Esophagus squamous epithelium (tissue), 5 donors: Measurements from ENCODE around the gene WDR1. TPM values are rescaled to one million over a fixed set of nuclear protein-coding genes. Genes with fewer than 3 reads are reported as not detected.

Experiments used
- DNase-seq: peaks from one replicate; lab custom pipeline; 2025; lab: John Stamatoyannopoulos, UW
- H3K27ac ChIP-seq, 4 donors: fragments of 200-600 bp; sonication (generic); one replicate each; pipeline ENCODE4 v1.5.1; 2016 to 2019; ENCODE audit warnings: mild to moderate bottlenecking in 1 of 4
- H3K27me3 ChIP-seq, 4 donors: fragments of 200-600 bp; sonication (generic); 1 replicate in 3 of 4; 2 replicates in 1 of 4; pipeline versions ENCODE4 v1.5.1 to v1.6.0; 2017 to 2021; ENCODE audit warnings: antibody characterized with exemption in 1 of 4
- H3K36me3 ChIP-seq, 3 donors: fragments of 200-600 bp; sonication (generic); one replicate each; pipeline ENCODE4 v1.5.1; 2016 to 2019
- H3K4me1 ChIP-seq, 3 donors: fragments of 200-600 bp; sonication (generic); one replicate each; pipeline ENCODE4 v1.5.1; 2017 to 2019
- H3K4me3 ChIP-seq, 4 donors: fragments of 200-600 bp; sonication (generic); 1 replicate in 3 of 4; 2 replicates in 1 of 4; pipeline ENCODE4 v1.5.1; 2016 to 2019; ENCODE audit warnings: mild to moderate bottlenecking in 2 of 4, moderate library complexity in 1 of 4
- H3K9me3 ChIP-seq, 3 donors: fragments of 200-600 bp; sonication (generic); one replicate each; pipeline ENCODE4 v1.5.1; 2016 to 2019
- CTCF ChIP-seq, 6 experiments: fragments of 450-650 bp in 4 of 6; fragments of 200-600 bp in 2 of 6; sonication (generic) in 2 of 6; IDR thresholded peaks; one replicate each; pipeline ENCODE4 v1.5.1; 2016 to 2019; ENCODE audit warnings: antibody characterized with exemption in 6 of 6, mild to moderate bottlenecking in 4 of 6, moderate library complexity in 4 of 6
- POLR2A ChIP-seq, 4 donors: fragments of 450-650 bp; IDR thresholded peaks; one replicate each; pipeline ENCODE4 v1.6.1; 2017; ENCODE audit warnings: antibody characterized with exemption in 4 of 4, mild to moderate bottlenecking in 4 of 4, moderate library complexity in 3 of 4
- WGBS, 2 donors: methylation state at CpG; one replicate each; pipeline ENCODE4 v1.1.5; 2018; 5-methylcytosine and 5-hydroxymethylcytosine counted together
- intact Hi-C: fragments of 100-400 bp; cut with DNase I; formaldehyde crosslinking; loops from one replicate; pipeline ENCODE4 v1.15.0; 2022
- total RNA-seq, 4 donors: library from RNA; depleted of rRNA; stranded (reverse); fragments of >200 nt; gene quantifications; one replicate each; pipeline ENCODE4 v1.1.0, GENCODE V29; 2016
- donor health status: DM: yes; HTN: yes; CAD: no.

The WDR1 gene
- total RNA-seq, 4 donors from 2014 or later: 131 to 203 (median 171) TPM

DNA sequence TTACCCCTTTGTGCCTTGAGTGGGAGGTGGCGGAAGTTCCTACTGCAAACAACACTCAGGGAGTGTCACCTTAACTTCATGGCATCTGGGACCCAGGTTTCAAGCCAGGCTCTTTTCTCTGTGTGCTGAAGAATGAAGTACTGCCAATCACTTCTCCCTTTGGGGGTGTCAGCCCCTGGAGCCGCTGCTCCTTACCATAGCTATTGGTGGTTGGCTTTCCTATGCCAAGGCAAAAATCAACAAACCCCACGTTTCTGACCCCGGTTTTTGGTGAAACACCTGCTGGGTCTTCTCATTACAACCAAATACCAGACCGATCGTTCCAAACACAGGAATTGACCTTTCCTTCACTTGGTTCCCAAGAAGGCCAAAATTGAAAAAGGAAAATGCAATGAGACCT lies 75.6 kb downstream of the WDR1 start:
- no peak for DNase-seq

DNA sequence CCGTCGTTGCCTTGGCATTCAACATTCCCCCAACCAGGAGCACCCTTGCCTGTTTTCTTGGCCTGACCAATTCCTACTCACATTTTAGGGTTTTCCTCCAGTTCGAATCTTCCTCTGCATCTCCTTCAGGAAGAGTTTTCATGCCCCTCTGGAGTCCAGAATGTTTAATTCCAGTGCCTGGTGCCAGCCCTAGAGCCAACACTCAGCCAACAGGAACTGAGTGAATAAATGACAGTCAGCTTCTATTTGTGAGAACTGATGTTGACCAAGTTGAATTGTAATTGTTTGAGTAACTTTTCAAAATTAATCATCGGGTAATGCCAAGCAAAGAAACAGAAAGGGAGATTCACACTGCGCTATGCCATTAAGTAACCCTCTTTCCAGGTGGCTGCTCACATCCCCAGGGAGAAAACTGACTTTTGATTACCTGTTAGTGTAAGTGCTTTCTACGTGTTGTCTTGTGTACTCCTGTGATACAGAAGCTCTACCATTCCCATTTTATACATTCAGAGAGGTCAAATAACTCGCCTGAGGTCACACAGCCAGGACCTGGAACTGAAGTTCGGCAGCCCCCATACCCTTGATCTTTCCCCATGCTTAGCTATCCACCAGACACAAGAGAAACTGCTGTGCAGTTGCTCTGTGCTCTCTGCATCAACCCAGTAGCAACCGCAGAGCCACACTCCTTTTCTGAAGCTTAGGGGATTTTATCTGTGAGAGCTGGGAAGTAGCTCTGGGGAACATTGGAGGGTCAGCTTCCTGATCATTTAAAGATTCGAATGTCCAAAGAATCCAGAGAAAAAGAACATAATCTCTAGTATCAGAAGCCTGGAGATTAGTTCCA lies 76.3 kb downstream of the WDR1 start:
- Histone ChIP-seq H3K27me3 (no peaks in the 10 kb centered on the region), H3K4me1 (no peaks in the 10 kb centered on the region), H3K9me3 (peaks cover 0 to 7% (median 0%) of the 10 kb centered on the region in 3 donors), H3K4me3 (no peak overlapping the region), H3K36me3 (no peaks in the 10 kb centered on the region), H3K27ac (no peak overlapping the region)
- no peak for TF ChIP-seq POLR2A (IDR thresholded peaks at IDR 0.05)
- no peak for TF ChIP-seq CTCF (IDR thresholded peaks at IDR 0.05)
- no peak for DNase-seq
- intact Hi-C loops: no loop called here
- WGBS, 2 donors: 75 to 81% methylated on average over 10 of the region's 10 CpGs

More for the DNA sequence above, 75.6 kb downstream of the WDR1 start:
- WGBS, 2 donors: 74 to 95% methylated on average over 3 to 5 of the region's 6 CpGs
- no peak overlapping the region for H3K4me3 ChIP-seq
- intact Hi-C loops: no loop called here
- no peak for TF ChIP-seq POLR2A (IDR thresholded peaks at IDR 0.05)
- no peak for TF ChIP-seq CTCF (IDR thresholded peaks at IDR 0.05)
- no peaks in the 10 kb centered on the region for H3K36me3 ChIP-seq
- no peaks in the 10 kb centered on the region for H3K27me3 ChIP-seq
- H3K9me3 ChIP-seq: peaks cover 0 to 7% (median 0%) of the 10 kb centered on the region in 3 donors
- no peak overlapping the region for H3K27ac ChIP-seq
- H3K4me1 ChIP-seq: no peaks in the 10 kb centered on the region

DNA sequence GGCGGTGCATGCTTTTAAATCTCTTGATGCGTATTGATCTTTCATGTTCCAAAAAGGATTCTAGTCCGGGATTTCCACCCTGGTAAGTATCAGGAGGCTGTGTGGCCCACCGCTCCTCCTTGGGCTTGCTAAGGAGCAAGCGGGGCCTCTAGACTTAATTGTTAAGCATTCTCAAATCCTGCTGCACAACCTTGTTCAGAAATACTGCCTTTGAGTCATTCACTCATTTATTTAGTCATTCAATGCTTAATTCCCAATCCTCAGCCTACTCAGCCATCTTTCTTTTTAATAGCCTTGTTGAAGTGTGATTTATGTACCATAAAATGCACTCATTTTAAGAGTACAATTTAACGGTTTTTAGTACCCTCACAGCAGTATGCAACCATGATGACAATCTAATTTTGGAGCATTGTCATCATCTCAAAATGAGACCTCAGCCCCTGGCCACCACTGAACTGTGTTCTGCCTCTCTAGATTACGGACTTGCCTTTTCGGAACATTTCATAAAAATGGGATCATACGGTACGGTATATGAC lies 79.7 kb downstream of the WDR1 start:
- no peak for DNase-seq
- TF ChIP-seq POLR2A (IDR thresholded peaks at IDR 0.05) (no peak), CTCF (IDR thresholded peaks at IDR 0.05) (no peak)
- 78 to 83% methylated on average over 9 of the region's 10 CpGs for WGBS, 2 donors

GRCh38 chr4:10035130-10035529 lies 81.5 kb downstream of the WDR1 start:
- DNase-seq: no peak
- H3K36me3 ChIP-seq: no peaks in the 10 kb centered on the region
- H3K27me3 ChIP-seq: no peaks in the 10 kb centered on the region
- H3K27ac ChIP-seq: no peak overlapping the region
- no peak for TF ChIP-seq CTCF (IDR thresholded peaks at IDR 0.05)
- no peak for TF ChIP-seq POLR2A (IDR thresholded peaks at IDR 0.05)
- 80% methylated on average over 1 of the region's 6 CpGs; no CpG with 5 or more reads in 1 of the 2 donors for WGBS, 2 donors
- H3K9me3 ChIP-seq: no peaks in the 10 kb centered on the region
- intact Hi-C loops: no loop called here
- H3K4me1 ChIP-seq: peaks cover 3 to 39% (median 22%) of the 10 kb centered on the region in 3 donors
- no peak overlapping the region for H3K4me3 ChIP-seq

More for the DNA sequence above, 79.7 kb downstream of the WDR1 start:
- Histone ChIP-seq H3K9me3 (no peaks in the 10 kb centered on the region), H3K4me3 (no peak overlapping the region), H3K27me3 (no peaks in the 10 kb centered on the region), H3K36me3 (no peaks in the 10 kb centered on the region), H3K4me1 (peaks cover 3 to 26% (median 19%) of the 10 kb centered on the region in 3 donors), H3K27ac (no peak overlapping the region)
- intact Hi-C loops: no loop called here

DNA sequence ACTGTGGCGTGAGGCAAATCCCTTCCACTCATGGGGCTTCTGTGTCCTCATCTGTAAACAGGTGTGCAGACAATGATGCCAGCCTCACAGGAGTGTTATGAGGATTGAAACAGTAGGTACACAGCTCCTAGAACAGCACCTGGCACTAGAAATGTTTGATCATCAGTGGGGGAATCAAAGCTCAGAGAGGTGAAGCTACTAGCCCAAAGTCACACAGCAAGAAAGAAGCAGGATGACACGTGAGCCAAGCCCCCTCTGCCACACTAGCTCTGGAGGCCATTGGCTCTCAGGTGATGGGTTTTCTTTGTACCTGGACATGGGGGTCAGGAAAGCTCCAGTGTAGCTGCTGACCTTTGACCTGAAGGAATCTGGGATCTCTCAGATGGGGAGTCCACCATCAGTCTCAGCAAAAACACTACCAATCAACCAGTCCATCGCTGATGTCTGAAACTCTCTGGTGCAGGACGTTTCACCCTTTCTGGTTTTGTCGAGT lies 81.9 kb downstream of the WDR1 start:
- Histone ChIP-seq H3K27me3 (no peaks in the 10 kb centered on the region), H3K36me3 (no peaks in the 10 kb centered on the region), H3K9me3 (no peaks in the 10 kb centered on the region), H3K4me1 (peaks cover 3 to 39% (median 22%) of the 10 kb centered on the region in 3 donors), H3K4me3 (no peak overlapping the region), H3K27ac (no peak overlapping the region)
- intact Hi-C loops: no loop called here
- no peak for TF ChIP-seq CTCF (IDR thresholded peaks at IDR 0.05)
- no peak for TF ChIP-seq POLR2A (IDR thresholded peaks at IDR 0.05)
- whole genome bisulfite sequencing, 2 donors: 84 to 90% methylated on average over 2 to 3 of the region's 5 CpGs
- DNase-seq: no peak
